SU-DHL-6 (cell line): ENCODE measurements around the gene ROS1.

Source experiments
- H2AFZ ChIP-seq: fragments of 200-600 bp; sonication (generic); 2 replicates; pipeline ENCODE4 v1.6.1; 2014; ENCODE audit warnings: low read depth, mild to moderate bottlenecking, moderate library complexity, mixed read lengths, antibody characterized with exemption, low read length; ENCODE audit not compliant: severe bottlenecking
- H3F3A ChIP-seq: fragments of 200-600 bp; shearing (Covaris generic); 2 replicates; pipeline ENCODE4 v1.6.0; 2016; ENCODE audit warnings: antibody characterized with exemption, mild to moderate bottlenecking; ENCODE audit not compliant: insufficient read depth
- H3K27ac ChIP-seq: fragments of 200-600 bp; sonication (generic); 2 replicates; pipeline ENCODE4 v1.5.1; 2016; ENCODE audit warnings: low read depth, mild to moderate bottlenecking, low read length, moderate library complexity, mixed read lengths
- H3K27me3 ChIP-seq: fragments of 200-600 bp; sonication (generic), shearing (Covaris generic); 2 replicates; pipeline ENCODE4 v1.6.0; 2014; ENCODE audit warnings: mild to moderate bottlenecking, low read length
- H3K36me3 ChIP-seq: fragments of 200-600 bp; sonication (generic); 2 replicates; pipeline ENCODE4 v1.6.1; 2014; ENCODE audit warnings: mild to moderate bottlenecking, low read length, mixed read lengths
- H3K4me2 ChIP-seq: fragments of 300-600, 200-600 bp; shearing (Covaris generic), sonication (generic); 2 replicates; pipeline ENCODE4 v1.6.0; 2014; ENCODE audit warnings: low read length, low read depth, mild to moderate bottlenecking; ENCODE audit not compliant: poor library complexity, severe bottlenecking
- H3K4me3 ChIP-seq: fragments of 200-600 bp; sonication (generic); 2 replicates; pipeline ENCODE4 v1.5.1; 2014; ENCODE audit warnings: antibody characterized with exemption, low read length, mild to moderate bottlenecking, mixed read lengths; ENCODE audit not compliant: insufficient read depth, poor library complexity, severe bottlenecking
- H3K79me2 ChIP-seq: fragments of 200-600 bp; sonication (generic); 2 replicates; pipeline ENCODE4 v1.6.1; 2014; ENCODE audit warnings: mild to moderate bottlenecking, low read length, moderate library complexity; ENCODE audit not compliant: insufficient read depth
- H3K9ac ChIP-seq: fragments of 200-600 bp; sonication (generic); 2 replicates; pipeline ENCODE4 v1.7.0; 2014; ENCODE audit warnings: mild to moderate bottlenecking, low read length
- H3K9me2 ChIP-seq: fragments of 200-600 bp; sonication (generic); replicated peaks from 2 replicates; pipeline ENCODE4 v1.6.1; 2014; ENCODE audit warnings: low read length; ENCODE audit not compliant: insufficient read depth
- H3K9me3 ChIP-seq: fragments of 200-600 bp; sonication (generic); 2 replicates; pipeline ENCODE4 v1.6.1; 2014; ENCODE audit warnings: low read length, mixed read lengths; ENCODE audit not compliant: insufficient read depth
- H4K20me1 ChIP-seq: fragments of 200-600 bp; sonication (generic); 2 replicates; pipeline ENCODE4 v1.6.1; 2014; ENCODE audit warnings: low read depth, mild to moderate bottlenecking, antibody characterized with exemption, low read length, moderate library complexity, mixed read lengths
- EZH2phosphoT487 ChIP-seq: fragments of 200-600 bp; sonication (generic), shearing (Covaris generic); conservative IDR thresholded peaks from 2 replicates; pipeline ENCODE4 v1.6.1; 2018; ENCODE audit warnings: mild to moderate bottlenecking, antibody characterized with exemption, low read length, moderate library complexity, mixed read lengths
- TF ChIP-seq, protein P1 (sequence below): fragments of 200-600 bp; sonication (generic); IDR thresholded peaks from one replicate; pipeline ENCODE4 v1.5.1; 2017; ENCODE audit warnings: antibody characterized with exemption, mild to moderate bottlenecking, low read length, moderate library complexity; ENCODE audit not compliant: insufficient read depth, poor library complexity, severe bottlenecking

Gene ROS1

DNA sequence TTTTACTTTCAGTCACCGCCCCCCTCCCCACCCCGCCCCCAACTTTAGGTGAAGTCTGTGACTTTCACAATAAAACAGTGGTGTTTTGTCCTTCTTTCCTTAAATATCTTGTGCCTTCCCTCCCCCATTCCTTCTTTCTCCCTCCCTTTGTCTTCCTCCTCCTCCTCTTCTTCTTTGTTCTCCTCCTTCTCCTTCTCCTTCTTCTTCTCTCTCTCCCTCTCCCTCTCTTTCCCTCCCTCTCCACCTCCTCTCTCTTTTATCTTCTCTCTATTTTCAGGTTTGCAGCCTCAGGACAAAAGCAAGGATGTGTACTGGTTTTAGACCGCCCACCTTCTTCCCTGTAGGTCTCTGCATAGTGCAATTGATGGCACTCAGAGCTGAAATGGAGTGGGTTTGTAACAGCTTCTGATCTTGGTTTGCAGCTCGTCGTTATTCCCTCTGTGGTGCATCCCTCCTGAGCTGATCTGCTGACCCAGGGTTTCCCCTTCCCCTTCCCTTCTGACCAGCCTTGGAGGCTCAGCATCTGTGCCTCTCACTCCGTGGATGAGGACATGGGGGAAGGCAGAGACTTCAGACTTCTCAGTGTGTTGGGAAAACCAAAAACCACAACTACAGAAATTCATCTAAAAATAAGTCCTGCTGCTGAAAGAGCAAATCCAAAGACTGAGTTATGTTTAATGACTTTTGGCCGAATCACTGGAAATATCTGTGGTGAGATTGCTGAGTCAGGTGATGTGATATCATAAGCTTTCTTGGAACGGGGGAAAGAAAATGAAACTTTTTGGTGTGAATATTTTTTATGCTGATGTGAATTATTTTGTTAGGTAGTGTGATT is 153.5 kb downstream of the ROS1 start:
- Histone ChIP-seq H3F3A (no peaks in the 10 kb centered on the region), H2AFZ (no peak overlapping the region), H3K4me3 (no peak overlapping the region), H3K9me2 (no peaks in the 10 kb centered on the region), H3K36me3 (no peaks in the 10 kb centered on the region), H3K9ac (no peak overlapping the region), H3K79me2 (no peaks in the 10 kb centered on the region), H3K4me2 (no peak overlapping the region), H3K27me3 (no peaks in the 10 kb centered on the region), H3K9me3 (no peaks in the 10 kb centered on the region), H3K27ac (no peak overlapping the region), H4K20me1 (no peaks in the 10 kb centered on the region)
- no peak for TF ChIP-seq EZH2phosphoT487
- TF ChIP-seq, protein P1, sequence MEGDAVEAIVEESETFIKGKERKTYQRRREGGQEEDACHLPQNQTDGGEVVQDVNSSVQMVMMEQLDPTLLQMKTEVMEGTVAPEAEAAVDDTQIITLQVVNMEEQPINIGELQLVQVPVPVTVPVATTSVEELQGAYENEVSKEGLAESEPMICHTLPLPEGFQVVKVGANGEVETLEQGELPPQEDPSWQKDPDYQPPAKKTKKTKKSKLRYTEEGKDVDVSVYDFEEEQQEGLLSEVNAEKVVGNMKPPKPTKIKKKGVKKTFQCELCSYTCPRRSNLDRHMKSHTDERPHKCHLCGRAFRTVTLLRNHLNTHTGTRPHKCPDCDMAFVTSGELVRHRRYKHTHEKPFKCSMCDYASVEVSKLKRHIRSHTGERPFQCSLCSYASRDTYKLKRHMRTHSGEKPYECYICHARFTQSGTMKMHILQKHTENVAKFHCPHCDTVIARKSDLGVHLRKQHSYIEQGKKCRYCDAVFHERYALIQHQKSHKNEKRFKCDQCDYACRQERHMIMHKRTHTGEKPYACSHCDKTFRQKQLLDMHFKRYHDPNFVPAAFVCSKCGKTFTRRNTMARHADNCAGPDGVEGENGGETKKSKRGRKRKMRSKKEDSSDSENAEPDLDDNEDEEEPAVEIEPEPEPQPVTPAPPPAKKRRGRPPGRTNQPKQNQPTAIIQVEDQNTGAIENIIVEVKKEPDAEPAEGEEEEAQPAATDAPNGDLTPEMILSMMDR = no peak

DNA sequence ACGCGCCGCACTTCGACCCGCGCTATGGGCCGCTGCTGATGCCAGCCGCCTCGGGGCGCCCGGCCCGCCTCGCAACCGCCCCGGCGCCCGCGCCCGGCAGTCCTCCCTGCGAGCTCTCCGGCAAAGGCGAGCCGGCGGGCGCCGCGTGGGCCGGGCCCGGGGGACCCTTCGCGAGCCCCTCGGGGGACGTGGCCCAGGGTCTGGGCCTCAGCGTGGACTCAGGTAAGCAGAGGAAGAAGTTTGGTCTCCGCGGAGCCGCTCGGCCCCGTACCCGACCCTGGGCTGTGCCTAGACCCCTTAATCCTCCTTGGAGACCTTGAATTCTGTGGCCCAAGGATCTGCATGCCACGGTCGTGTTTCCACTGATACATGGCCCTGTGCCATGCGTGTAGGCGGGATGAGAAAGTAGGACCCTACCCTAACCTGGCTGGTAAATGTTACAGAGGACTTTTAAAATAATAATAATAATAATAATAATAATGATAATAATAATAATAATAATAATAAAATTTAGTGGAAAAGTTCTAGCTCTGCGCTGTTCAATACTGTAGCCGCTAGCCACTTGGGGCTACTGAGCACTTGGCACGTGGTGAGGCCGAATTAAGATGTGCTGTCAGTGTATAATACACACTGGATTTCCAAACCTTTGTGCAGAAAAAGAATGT is 154.8 kb downstream of the ROS1 start:
- Histone ChIP-seq H3K36me3 (no peaks in the 10 kb centered on the region), H3K9me3 (no peaks in the 10 kb centered on the region), H3K79me2 (no peaks in the 10 kb centered on the region), H3K4me3 (no peak overlapping the region), H3K9me2 (no peaks in the 10 kb centered on the region), H3K27ac (no peak overlapping the region), H3F3A (no peaks in the 10 kb centered on the region), H2AFZ (no peak overlapping the region), H3K4me2 (no peak overlapping the region), H3K9ac (no peak overlapping the region), H4K20me1 (no peaks in the 10 kb centered on the region), H3K27me3 (no peaks in the 10 kb centered on the region)
- TF ChIP-seq, protein P1 = no peak

DNA sequence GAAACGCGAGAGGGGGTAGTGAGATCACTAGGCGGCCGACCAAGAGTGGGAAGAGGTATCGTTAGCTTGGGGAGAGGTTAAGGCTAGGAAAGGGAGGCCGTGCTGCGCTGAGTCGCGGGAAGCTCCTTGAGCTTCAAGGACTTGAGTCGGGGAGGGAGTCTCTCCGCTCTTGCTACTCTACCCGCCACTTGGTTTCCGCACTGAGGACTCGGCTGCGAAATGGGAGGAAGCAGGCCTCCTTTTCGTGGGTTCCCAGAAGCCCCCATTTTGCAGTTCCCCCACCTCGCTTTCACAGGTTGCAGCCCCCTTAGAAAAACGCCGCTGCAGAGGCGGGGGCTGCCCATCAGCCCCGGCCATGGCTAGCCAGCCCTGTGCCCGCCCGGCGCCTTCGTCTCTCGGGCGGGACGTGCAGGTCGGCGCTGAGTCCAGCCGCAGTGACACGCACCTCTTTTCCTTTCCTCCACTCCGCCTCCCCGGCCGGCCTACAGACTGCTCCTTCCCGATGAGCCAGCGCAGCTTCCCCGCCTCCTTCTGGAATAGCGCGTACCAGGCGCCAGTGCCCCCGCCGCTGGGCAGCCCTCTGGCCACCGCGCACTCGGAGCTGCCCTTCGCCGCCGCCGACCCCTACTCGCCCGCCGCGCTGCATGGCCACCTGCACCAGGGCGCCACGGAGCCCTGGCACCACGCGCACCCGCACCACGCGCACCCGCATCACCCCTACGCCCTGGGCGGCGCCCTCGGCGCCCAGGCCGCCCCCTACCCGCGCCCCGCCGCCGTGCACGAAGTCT is 155.5 kb downstream of the ROS1 start:
- H3K79me2 ChIP-seq = no peaks in the 10 kb centered on the region
- H3F3A ChIP-seq = no peaks in the 10 kb centered on the region
- no peak overlapping the region for H3K4me3 ChIP-seq
- no peaks in the 10 kb centered on the region for H3K9me2 ChIP-seq
- H3K36me3 ChIP-seq = no peaks in the 10 kb centered on the region
- no peak overlapping the region for H2AFZ ChIP-seq
- H3K4me2 ChIP-seq = no peak overlapping the region
- no peaks in the 10 kb centered on the region for H3K27me3 ChIP-seq
- H3K27ac ChIP-seq = no peak overlapping the region
- no peaks in the 10 kb centered on the region for H4K20me1 ChIP-seq
- no peaks in the 10 kb centered on the region for H3K9me3 ChIP-seq
- no peak overlapping the region for H3K9ac ChIP-seq
- TF ChIP-seq, protein P1 = no peak
- TF ChIP-seq EZH2phosphoT487 = no peak
